ENCODE data around the gene ABHD17C.
"Not testable (repeated sequence)": the region's sequence is repeated elsewhere in the genome, so short reads cannot be mapped to it uniquely, and the experiment has no call there.

ABHD17C gene

DNA sequence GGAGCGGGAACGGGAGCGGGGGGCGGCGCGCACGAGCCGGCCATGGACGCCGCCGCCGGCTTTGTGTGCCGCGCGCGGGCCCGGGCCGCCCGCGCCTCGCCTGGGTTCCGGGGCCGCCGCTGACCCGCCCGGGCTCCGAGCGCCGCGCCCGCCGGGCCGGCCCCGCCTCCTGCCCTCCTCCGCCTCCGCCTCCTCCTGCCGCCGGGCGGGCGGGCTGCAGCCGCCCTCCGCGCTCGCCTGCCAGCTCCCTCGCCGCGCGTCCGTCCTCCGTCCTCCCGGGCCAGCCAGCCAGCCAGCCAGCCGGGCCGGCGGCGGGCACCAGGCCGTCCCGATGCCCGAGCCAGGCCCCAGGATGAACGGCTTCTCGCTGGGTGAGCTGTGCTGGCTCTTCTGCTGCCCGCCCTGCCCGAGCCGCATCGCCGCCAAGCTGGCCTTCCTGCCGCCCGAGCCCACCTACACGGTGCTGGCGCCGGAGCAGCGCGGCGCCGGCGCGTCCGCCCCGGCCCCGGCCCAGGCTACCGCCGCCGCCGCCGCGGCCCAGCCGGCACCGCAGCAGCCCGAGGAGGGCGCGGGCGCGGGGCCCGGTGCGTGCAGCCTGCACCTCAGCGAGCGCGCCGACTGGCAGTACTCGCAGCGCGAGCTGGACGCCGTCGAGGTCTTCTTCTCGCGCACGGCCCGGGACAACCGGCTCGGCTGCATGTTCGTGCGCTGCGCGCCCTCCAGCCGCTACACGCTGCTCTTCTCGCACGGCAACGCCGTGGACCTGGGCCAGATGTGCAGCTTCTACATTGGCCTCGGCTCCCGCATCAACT is at the start of gene ABHD17C:
Gene ABHD17C (plus strand): TSS at position 212 of the 812 bp plus-strand sequence. CDS start 120 bp downstream, at position 332.
- no peak for DNase-seq

DNA sequence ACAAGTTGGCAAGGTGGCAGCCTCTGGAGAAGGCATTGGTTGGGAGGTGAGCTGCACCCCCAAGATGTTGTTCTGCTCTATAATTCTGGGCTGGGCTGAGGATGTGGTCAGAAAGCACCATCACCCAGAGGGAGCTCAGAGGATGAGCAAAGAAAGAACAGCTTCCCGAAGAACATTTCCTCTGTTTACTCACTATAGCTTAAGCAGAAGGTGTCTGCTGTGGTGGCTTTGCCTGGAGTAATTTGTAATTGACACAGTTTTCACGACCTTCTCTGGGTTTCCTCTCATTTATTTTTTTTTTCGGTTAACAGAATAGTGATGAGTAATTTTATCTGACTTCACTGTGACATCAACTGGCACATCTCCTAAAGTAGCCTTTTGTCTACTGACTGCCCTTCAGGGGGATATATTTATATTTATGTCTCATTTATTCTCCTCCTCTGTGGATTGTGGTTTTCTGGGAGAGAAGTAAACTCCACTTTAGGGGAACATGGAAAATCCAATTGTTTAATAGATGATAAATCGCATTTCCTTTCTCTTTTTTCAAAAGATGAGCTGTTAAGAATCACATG is 49.5 kb upstream of the ABHD17C start:
- no peak for DNase-seq

DNA sequence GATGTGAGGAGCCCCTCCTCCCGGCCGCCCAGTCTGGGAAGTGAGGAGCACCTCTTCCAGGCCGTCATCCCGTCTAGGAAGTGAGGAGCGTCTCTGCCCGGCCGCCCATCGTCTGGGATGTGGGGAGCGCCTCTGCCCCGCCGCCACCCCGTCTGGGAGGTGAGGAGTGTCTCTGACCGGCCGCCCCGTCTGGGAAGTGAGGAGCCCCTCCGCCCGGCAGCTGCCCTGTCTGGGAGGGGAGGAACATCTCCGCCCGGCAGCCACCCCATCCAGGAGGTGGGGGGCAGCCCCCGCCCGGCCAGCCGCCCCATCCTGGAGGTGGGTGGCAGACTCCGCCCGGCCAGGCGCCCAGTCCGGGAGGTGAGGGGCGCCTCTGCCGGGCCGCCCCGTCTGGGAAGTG is 47.7 kb upstream of the ABHD17C start:
- not testable (repeated sequence) for DNase-seq

DNA sequence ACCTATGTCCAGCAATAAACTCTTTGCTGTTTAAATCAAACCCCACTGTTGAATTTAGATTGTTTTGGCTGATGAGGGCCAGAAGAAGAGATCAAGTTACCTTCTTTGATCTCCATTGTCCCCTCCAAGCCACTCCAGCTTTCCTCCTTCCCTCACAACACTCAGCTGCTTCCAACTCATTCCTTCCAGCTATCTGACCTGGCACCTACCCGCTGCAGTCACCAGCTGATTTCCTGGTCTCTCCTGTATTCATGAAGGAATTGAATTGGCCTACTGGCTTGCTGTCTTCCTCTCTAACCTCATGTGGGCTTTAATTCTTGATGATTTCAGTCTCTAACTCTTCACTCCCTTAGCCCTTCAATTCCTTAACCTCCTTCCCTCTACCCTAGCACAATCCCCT is 40.8 kb upstream of the ABHD17C start:
- DNase-seq: no peak

DNA sequence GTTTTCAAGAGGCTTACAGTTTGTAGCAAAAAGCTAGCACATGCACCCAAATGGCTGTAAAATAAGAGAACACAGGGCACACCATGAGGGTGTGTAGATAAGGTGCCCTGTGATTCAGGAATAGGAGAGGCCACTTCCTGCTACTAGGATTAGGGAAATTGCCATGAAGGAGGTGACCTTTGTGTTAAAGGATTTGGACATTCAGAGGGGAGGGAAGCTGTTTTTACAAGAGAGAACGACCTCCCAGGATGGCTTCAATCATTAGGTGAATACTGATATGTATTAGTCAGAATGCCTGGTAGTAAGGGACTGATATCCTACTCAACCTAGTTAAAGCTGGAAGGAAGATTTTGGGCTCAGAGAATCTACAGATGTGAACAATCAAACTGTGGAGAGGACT is 35.7 kb upstream of the ABHD17C start:
- DNase-seq: no peak

DNA sequence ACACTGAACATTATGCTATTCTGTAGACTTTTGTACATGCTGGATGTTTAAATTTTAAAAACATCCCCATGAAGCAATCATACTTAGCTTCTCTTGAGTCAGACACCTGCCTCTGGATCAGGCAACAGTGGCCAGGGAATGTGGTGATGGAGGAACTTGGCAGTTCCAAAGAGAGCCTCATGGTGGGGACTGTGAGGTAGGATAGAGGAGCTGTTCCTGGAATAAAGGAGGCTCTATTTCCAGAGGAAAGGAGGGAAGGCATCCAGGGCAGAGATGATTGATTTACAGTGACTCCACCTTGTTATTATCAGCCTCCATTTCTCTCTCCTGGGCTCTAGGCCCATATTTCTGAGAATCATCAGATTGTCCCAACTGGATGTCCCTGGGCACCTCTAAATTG is 35.0 kb upstream of the ABHD17C start:
- DNase-seq: no peak

DNA sequence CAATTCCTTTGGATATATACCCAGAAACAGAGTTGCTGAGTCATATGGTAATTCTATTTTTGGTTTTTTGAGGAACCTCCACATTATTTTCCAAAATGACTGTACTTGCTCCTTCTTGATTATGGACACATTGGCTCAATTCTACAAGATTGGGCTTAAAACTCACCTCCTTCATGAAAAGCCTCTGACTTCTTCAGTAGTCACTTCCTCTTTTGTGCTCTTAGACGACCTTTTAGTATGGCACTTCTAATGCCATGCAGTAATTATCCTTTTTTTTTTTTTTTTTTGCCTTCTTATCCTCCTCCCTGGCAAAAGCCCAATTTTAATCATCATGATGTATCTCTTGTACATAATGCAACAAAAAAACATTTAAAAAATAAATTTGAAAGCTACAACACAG is 33.0 kb upstream of the ABHD17C start:
- no peak for DNase-seq

DNA sequence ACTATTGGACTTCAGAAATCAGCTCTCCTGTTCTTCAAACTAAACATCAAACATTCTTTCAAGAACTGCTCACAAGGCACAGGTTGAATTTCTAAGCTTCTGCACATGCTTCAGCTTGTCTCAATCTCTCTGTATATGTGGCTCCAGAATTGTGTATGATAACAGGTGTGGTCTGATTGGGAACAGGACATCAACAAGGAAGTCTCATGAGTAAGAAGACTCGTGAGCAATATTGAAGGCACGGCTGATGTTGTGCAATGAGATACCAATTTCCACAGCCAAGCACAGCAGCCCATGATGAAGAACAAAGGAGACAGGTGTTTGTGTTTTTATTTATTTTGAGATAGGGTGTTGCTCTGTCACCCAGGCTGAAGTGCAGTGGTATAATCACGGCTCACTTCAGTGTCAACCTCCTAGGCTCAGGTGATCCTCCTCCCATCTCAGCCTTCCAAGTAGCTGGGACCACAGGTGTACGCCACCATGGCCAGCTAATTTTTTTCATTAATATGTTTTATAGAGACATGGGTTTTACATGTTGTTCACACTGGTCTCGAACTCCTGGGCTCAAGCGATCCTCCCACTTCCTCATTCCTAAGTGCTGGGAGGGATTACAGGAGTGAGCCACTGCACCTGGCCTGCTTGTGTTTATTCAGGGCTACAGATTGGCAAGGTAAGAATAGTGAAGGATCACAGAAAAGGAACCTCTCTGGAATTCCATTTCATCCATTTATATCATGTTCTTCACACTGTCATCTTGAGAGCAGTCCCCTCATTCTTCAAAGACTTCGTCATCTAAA is 32.2 kb upstream of the ABHD17C start:
- no peak for DNase-seq

DNA sequence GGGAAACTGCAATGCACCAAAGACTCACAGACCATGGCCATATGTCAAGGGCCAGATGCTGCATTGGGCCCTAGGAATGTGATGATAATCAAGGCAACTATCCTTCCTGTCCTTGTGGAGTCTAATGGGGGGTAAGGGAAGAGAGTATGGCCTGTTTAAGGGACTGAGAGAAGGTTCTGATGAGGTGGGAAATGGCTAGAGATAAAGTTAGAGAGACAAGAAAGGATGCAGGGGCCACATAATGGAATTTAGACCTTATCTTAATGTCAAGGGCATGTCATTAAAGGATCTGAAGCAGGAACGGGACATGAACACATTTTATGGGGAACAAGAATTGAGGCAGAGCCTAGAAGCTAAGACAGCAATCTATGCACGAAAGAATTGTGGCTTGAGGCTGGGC is 30.0 kb upstream of the ABHD17C start:
- no peak for DNase-seq

DNA sequence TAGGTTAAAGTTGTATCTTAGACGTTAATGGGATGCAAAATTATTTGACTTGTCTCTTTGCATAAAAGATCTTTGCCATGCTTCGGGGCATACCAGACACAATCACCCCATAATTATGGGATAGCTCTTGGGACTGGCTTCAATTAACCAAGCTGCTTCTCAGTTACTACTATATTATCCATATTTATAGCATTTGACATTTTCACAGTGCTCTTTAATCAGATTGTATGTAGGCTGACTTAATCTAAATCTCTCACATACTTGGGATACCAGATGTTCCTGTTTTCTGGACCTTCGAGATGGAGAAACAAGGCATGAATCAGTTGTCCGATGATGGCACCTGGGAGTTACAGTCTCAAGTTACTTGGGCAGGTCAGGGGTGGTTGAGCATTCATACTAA is 27.2 kb upstream of the ABHD17C start:
- no peak for DNase-seq

DNA sequence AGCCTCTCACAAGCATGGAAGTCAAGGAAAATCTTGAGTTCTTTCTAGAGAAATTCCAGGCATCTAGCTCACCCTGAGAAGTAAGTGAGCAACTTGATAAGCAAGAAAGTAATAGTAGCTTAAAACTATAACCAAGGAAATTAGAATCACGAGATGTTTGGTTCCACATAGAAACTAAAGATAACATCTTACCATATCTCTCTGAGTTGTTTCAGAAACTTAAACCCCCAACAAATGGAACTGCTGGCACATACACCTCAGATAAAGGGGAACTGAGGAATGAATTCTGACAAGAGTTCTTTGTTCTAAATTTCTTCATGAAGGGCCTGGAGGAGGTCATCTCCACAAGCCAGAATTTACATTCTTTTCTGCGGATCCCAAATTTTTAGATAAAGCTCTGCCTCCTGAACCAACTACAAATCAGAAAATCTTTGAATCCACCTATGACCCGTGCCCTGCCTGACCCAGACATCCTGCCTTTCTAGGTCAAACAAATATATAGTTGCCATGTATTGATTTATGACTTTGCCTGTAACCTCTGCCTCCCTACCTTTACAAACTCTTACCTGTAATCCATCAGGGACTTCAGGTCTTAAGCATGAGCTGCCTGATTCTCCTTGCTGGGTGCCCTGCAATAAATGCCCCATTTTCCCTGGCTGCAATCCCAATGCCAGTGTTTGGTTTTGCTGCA is 26.4 kb upstream of the ABHD17C start:
- DNase-seq: no peak

DNA sequence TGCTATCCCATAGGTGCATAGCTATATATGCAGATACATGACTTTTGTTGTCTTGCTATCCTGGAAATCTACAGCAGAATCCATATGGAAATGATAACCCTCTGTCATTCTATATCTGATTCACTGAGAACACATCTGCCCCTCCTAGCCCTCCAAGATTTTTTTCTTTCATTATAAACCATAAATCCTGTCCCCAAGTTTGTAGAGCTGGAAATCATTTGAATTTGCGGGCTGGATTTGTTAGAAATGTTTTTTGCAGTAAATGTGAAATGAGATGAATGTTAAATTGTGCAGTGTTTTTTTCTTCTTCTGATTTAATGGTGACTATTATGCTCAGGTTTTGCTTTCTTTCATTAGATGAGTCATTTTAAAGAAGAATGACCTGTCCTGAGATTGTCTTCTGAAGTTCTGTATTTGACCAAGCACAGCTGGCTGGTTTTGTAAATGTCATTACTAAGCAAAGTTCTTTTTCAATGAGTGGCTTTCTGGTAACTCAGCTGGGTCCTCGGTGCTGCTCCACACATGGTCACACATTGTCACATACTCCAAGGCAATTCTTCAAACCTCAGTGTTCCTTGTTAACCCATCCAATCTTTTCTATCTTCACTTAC is 25.3 kb upstream of the ABHD17C start:
- DNase-seq: no peak

DNA sequence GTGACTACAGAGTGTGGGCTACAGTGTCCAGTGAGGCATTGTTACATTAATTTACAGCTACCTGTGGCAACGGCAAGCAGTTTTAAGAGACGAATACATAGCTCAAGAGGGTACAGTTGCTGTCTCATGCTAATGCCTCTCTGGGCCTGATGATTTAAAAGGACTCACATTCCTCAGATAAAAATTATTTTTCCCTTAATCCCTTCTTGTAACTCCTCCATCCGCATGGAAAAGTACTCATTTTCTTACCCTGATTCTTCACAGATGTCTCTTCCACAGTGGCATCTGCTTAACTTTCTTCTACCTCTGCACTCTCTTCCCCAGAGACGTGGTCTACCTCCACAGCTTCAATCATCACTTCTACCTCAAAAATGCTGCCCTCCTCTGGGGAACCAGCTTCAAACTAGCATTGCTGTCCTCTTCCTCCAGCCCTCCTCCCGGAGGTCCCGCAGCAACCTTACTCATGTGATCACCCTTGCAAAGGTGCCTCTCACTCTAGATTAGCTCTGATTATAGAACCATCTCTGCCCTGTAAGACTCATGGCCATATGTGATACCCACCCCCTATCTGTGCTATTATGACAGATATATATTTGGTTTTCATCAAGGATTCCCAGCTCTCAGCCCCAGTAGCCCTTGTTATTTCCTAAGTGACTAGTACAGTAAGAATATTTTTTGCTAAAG is 21.4 kb upstream of the ABHD17C start:
- no peak for DNase-seq

DNA sequence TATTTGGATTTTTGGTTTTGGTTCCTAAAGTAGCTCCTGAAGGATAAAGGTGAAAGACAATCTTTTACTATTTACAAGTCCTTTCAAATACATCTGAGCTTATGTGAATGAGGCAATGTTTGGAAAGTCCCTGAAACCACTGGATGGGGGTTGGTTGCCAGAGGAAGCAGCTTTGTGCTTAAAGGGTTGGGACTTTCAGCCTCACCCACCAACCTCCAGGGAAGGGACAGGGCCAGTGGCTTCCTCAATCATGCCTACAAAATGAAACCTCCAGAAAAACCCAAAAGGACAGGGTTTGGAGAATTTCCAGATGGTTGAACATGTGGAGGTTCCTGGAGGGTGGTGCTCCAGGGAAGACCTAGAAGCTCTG is 20.9 kb upstream of the ABHD17C start:
- DNase-seq: no peak

DNA sequence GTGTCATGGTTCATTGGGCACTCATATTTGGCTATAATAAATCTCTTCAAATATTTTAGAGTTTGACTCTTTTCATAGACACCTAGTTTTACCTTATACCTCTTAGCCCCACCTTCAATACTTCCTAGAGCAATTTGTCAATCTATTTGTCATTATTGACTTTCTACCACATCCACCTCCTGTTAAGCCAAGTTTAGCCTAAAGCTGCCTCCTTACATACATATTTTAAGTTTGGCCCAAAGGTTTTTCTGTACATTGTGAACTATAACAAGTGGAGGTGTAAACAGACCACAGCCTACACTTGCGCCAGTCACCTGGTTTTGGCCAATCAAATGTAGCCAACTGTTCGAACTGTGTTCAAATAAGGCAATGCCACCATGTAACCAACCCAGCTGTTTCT is 18.1 kb upstream of the ABHD17C start:
- no peak for DNase-seq

DNA sequence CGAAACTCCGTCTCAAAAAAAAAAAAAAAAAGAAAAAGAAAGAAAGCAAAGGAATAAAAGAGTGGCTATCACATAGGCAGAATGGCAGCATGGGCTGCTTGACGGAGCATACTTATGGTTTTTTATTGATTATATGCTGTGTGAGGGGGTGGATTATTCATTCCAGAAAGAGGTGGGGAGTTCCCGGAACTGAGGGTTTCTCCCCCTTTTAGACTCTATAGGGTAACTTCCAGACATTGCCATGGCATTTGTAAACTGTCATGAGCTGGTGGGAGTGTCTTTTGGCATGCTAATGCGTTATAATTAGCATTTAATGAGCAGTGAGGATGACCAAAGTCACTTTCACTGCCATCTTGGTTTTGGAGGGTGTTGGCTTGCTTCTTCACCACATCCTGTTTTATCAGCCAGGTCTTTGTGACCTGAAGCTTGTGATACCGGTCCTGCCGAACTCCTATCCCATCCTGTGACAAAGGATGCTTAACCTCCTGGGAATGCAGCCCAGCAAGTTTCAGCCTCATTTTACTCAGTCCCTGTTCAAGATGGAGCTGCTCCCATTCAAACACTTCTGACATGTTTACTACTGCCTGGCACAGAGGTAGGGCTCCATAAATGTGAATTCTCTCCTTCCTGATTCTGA is 15.8 kb upstream of the ABHD17C start:
- DNase-seq: no peak

DNA sequence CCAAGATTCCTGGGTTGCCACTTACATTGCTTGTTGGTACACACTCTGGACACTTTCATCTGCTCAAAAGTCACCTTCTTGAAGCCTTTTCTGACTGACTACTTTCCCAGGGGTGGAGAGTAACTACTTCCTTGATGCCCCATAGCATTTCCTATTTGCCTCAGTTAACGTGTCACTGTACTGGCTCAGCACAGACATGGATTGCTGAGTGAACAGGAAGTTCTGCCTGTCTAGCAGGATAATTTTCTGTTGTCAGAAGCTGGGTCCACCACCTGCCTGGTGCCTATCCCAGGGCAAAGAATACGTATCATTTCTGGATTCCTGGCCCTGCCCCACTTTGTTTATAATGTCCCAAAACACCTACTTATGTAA is 15.3 kb upstream of the ABHD17C start:
- no peak for DNase-seq

DNA sequence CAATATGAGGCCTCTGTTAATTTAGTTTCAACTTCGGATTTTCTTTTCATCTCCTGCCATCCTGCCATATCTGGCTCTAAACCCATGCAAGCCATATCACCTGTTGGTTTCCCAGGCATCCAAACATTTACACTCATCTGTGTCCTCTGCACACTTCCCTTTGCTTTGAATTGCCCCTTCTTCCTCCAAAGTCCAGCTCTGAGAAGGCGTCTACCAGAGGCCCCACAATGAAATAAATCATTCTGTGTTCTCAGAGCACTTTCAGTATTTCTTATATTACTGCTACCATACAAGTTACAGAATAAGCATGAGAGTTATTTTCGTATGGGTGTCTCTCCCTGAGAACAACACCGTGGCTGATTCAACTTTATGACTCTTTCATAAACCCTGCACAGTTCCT is 12.9 kb upstream of the ABHD17C start:
- DNase-seq: no peak

DNA sequence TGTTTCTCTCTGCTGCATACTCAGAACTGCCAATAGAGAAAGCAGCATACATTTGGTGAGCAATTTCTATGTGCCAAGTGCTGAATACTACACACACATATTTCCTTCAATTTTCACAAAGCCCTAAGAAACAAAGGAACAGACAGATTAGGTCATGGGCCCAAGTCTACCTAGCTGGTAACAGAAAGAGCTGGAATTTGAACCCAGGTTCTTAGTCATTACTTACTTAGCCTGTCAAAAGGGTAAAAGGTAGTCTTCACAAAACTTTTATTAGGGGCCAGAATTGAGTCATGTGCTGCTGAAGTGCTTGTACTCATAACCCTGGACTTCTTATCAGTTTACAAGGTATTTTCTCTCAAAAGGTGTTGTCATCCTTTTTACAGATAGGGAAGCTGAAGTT is 10.4 kb upstream of the ABHD17C start:
- DNase-seq: no peak

DNA sequence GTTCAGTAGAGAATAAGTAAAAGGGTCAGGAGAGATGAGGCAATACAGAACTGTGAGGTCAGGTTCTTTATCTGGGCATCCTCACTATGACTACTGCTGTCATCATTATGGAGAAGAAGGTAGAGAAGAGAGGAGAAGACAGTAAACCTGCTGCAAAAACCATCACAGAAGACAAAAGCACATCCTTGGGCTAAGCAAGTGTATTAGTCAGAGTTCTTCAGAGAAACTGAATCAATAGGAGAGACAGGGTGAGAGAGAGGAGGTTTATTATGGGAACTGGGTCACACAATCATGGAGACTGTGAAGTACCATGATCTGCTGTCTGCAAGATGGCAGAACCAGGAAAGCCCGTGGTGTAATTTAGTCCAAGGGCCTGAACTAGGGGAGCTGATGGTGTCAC is 9.5 kb upstream of the ABHD17C start:
- no peak for DNase-seq

DNA sequence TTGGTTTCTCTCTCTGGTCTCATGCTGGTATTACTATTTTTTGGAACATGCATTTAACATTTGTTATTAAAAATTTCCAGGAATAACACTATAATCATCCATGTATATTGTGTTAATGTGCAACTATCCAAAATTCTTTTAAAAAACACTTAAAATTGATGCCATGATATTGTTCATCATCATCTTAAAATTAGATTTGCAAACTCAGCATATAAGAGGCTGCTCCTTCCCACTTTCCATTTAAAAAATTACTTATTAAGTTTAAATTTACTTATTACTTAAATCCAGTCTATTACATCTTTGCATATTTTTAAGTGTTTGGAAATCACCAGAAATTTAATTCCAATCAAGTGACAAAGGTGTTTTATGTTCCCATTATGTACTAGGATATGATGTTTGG is 5.8 kb upstream of the ABHD17C start:
- DNase-seq: no peak

DNA sequence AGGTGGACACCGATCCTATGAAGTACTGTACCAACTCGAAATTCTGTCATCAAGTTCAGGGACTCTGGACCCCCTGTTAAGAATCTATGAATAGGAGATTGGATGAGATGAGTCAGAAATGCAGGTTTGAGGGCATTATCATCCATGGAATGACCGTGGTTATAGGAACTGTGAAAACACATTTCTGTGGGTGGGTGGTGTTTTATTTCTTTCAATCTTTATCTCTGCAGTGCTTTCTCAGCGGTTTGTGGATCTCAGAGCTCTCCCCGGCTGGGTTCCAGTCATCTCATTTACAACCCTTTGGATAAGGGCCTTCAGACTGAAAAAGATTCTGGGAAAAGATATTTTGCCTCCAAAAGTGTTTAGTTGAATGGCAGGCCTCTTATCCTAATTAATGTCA is 5.4 kb upstream of the ABHD17C start:
- no peak for DNase-seq
